WI38 (cell line): ENCODE measurements around the gene MTFMT.

Experiments
- H3K4me3 ChIP-seq: 2 replicates; pipeline ENCODE4 v1.5.1; 2011; ENCODE audit warnings: low read depth, mild to moderate bottlenecking, control low read depth, low read length
- CTCF ChIP-seq: IDR thresholded peaks from 2 replicates; pipeline ENCODE4 v1.5.1; 2012; ENCODE audit warnings: low read depth, mild to moderate bottlenecking, control low read depth, low read length

The MTFMT gene

GRCh38 chr15:65059369-65059750 lies 29.9 kb upstream of the MTFMT start:
- no peak overlapping the region for H3K4me3 ChIP-seq
- no peak for TF ChIP-seq CTCF

GRCh38 chr15:65058394-65059368 lies 29.2 kb upstream of the MTFMT start:
- no peak overlapping the region for H3K4me3 ChIP-seq
- no peak for TF ChIP-seq CTCF

DNA sequence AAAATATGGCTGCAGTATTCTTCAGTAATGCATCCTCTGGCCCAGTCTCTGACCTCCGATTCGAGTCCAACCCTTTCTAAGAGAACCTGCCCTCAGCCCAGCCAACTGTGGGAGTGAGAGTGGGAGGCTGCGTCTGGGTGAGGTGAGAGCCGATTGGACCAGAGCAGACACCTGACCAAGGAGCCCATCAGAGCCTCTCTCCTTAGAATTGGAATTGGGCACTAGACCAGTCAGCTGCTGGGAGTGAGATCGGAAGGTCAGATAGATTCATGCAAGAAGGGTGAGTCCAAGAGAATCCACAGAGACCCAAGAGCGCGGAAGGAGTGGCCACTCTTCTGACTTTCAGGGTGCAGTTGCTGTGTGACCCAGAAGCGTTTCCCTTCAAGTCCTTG lies 28.1 kb upstream of the MTFMT start:
- no peak for TF ChIP-seq CTCF
- H3K4me3 ChIP-seq, result no peak overlapping the region

GRCh38 chr15:65056868-65057548 lies 27.6 kb upstream of the MTFMT start:
- TF ChIP-seq CTCF, result no peak
- H3K4me3 ChIP-seq, result no peak overlapping the region

GRCh38 chr15:65056106-65056505 lies 26.7 kb upstream of the MTFMT start:
- H3K4me3 ChIP-seq, result no peak overlapping the region
- no peak for TF ChIP-seq CTCF

DNA sequence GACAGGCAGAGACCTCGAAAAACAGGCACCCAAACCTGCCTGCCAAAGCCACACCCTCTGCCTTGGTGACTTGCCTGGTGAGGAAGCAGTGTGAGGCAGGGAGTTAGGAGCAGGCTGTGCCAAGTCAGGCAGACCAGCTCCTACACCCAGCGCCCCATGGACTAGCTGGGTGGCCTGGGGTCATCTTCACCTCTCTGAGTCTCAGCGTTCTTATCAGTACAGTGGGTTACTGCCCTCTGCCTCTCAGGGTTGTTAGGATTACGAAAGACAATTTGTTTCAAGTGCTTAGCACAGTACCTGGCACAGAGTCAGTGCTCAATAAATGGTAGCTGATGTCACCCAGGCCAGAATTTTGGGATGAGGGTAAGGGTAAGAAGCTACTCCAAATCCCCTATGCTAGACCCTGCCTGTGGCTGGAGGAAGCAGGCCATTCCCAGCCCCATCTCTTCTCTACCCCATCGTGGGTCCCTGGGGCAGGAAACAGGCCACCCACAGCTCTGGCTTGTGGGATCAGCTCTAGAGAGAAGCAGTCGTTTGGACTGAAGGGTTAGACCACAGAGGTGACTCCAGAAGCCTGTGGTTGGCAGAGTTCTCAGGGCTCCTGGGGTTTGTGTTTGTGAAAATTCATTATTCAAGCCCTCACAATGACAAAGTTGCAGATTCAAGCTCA lies 25.9 kb upstream of the MTFMT start:
- no peak for TF ChIP-seq CTCF
- no peak overlapping the region for H3K4me3 ChIP-seq
